Dedifferentiated amniotic fluid mesenchymal stem cell (primary cell): ENCODE results near the gene HOXA4.

ENCODE experiments used
- DNase-seq: peaks from one replicate; pipeline ENCODE4 v3.0.0-alpha.2; 2016; ENCODE audit errors: extremely low spot score

The HOXA4 gene

GRCh38 chr7:27147199-27148030 is 16.9 kb upstream of the HOXA4 start, which contains the start of gene HOXA6:
Gene HOXA6 (minus strand): TSS chr7:27147774. CDS start chr7:27147749, 25 bp downstream.
- DNase-seq = no peak

GRCh38 chr7:27146491-27147198 is 16.1 kb upstream of the HOXA4 start:
- DNase-seq = no peak

- no peak for DNase-seq
Measured at GRCh38 chr7:27145914-27146412, 15.4 kb upstream of the HOXA4 start.

- no peak for DNase-seq
Measured at GRCh38 chr7:27145165-27145913, 14.8 kb upstream of the HOXA4 start.

- DNase-seq = no peak
Measured at GRCh38 chr7:27144781-27145164, 14.2 kb upstream of the HOXA4 start.

GRCh38 chr7:27143950-27144780 is 13.6 kb upstream of the HOXA4 start:
- DNase-seq = no peak

GRCh38 chr7:27143023-27143949 is 12.7 kb upstream of the HOXA4 start, which contains the start of gene HOXA5:
Gene HOXA5 (minus strand): TSS chr7:27143681. CDS start chr7:27143607, 74 bp downstream.
- DNase-seq = no peak

GRCh38 chr7:27142580-27143022 is 12.0 kb upstream of the HOXA4 start:
- no peak for DNase-seq

- DNase-seq = no peak
Measured at GRCh38 chr7:27141923-27142579, 11.5 kb upstream of the HOXA4 start.

- DNase-seq = no peak
Measured at GRCh38 chr7:27141137-27141922, 10.8 kb upstream of the HOXA4 start.

GRCh38 chr7:27140126-27140857 is 9.7 kb upstream of the HOXA4 start:
- DNase-seq = no peak

GRCh38 chr7:27139334-27140125 is 9.0 kb upstream of the HOXA4 start:
- DNase-seq = no peak

GRCh38 chr7:27138985-27139333 is 8.4 kb upstream of the HOXA4 start:
- DNase-seq = no peak

- no peak for DNase-seq
Measured at GRCh38 chr7:27138472-27138871, 7.9 kb upstream of the HOXA4 start.

- no peak for DNase-seq
Measured at GRCh38 chr7:27137640-27138315, 7.2 kb upstream of the HOXA4 start.

- DNase-seq = no peak
Measured at GRCh38 chr7:27134392-27134791, 3.8 kb upstream of the HOXA4 start.
